Endothelial cell of umbilical vein (primary cell): Measurements from ENCODE around the gene CARD9. TPM values are rescaled to one million over a fixed set of nuclear protein-coding genes. Genes with fewer than 3 reads are reported as not detected.
"Not testable (repeated sequence)": the region's sequence is repeated elsewhere in the genome, so short reads cannot be mapped to it uniquely, and the experiment has no call there.

ENCODE experiments used
- BruUV-seq: library from RNA; stranded (reverse); fragments of 400-500 nt; replicated peaks from 2 replicates; lab custom pipeline; 2021; lab: Mats Ljungman, UMichigan
- CTCF ChIA-PET: fragments of 300-600, 350-600 bp; sonication (Branson Sonifier 250); formaldehyde crosslinking; loops from one replicate; lab custom pipeline; 2021; ENCODE audit warnings: antibody characterized with exemption, inconsistent platforms; lab: Charles Lee
- POLR2A ChIA-PET: fragments of 300-600, 350-600 bp; sonication (Branson Sonifier 250); formaldehyde crosslinking; loops from one replicate; lab custom pipeline; 2021; ENCODE audit warnings: antibody characterized with exemption, inconsistent platforms; lab: Charles Lee
- DNase-seq: peaks from one replicate; pipeline ENCODE4 v3.0.0-alpha.2; 2011; ENCODE audit warnings: low read depth, low spot score
- FAIRE-seq: peaks from 2 replicates; lab custom pipeline; 2011; peaks lifted over from hg19 to GRCh38; lab: Jason Lieb, UNC
- H2AFZ ChIP-seq: 2 replicates; pipeline ENCODE4 v1.6.0; 2012; ENCODE audit warnings: low read depth, low read length, control low read depth, inconsistent platforms
- H3K27ac ChIP-seq: 2 replicates; pipeline ENCODE4 v1.5.1; 2011; ENCODE audit warnings: low read depth, mild to moderate bottlenecking, control low read depth, low read length, moderate library complexity; ENCODE audit not compliant: insufficient read depth
- H3K27me3 ChIP-seq, 2 experiments: 2 replicates each; pipeline versions ENCODE4 v1.6.0 to v1.6.1; 2011; ENCODE audit warnings: low read length in 2 of 2, mixed read lengths in 1 of 2; ENCODE audit not compliant: control insufficient read depth in 2 of 2, insufficient read depth in 2 of 2
- H3K36me3 ChIP-seq, 2 experiments: 2 replicates in 1 of 2; 3 replicates in 1 of 2; pipeline ENCODE4 v1.5.1; 2011; ENCODE audit warnings: low read length in 2 of 2, mild to moderate bottlenecking in 1 of 2, moderate library complexity in 1 of 2; ENCODE audit not compliant: control insufficient read depth in 2 of 2, insufficient read depth in 2 of 2; ENCODE audit errors: extremely low read depth in 1 of 2
- H3K4me1 ChIP-seq: 3 replicates; pipeline ENCODE4 v1.5.1; 2011; ENCODE audit warnings: mild to moderate bottlenecking, low read length; ENCODE audit not compliant: control insufficient read depth, insufficient read depth; ENCODE audit errors: extremely low read depth
- H3K4me2 ChIP-seq: 2 replicates; pipeline ENCODE4 v1.6.1; 2011; ENCODE audit warnings: low read length, control low read depth, mixed read lengths; ENCODE audit not compliant: insufficient read depth
- H3K4me3 ChIP-seq, 3 experiments: fragments of 200-600 bp in 1 of 3; sonication (generic), shearing (Covaris generic) in 1 of 3; replicated peaks in 1 of 3; 2 replicates each; pipeline ENCODE4 v1.5.1; 2011 to 2016; ENCODE audit warnings: control low read depth in 3 of 3, low read length in 3 of 3, mild to moderate bottlenecking in 2 of 3, inconsistent platforms in 1 of 3, low read depth in 1 of 3, moderate library complexity in 1 of 3; ENCODE audit not compliant: insufficient read depth in 1 of 3
- H3K79me2 ChIP-seq: 2 replicates; pipeline ENCODE4 v1.6.0; 2012; ENCODE audit warnings: low read length, inconsistent platforms; ENCODE audit not compliant: control insufficient read depth, insufficient read depth
- H3K9ac ChIP-seq: replicated peaks from 2 replicates; pipeline ENCODE3; 2011; ENCODE audit warnings: low read length, control low read depth; ENCODE audit not compliant: insufficient read depth; ENCODE audit errors: extremely low read depth
- H3K9me1 ChIP-seq: replicated peaks from 3 replicates; pipeline ENCODE4 v1.6.0; 2011; ENCODE audit warnings: mild to moderate bottlenecking, low read length; ENCODE audit not compliant: control insufficient read depth, insufficient read depth; ENCODE audit errors: extremely low read depth
- H3K9me3 ChIP-seq: replicated peaks from 2 replicates; pipeline ENCODE4 v1.5.1; 2012; ENCODE audit warnings: low read length, inconsistent platforms; ENCODE audit not compliant: control insufficient read depth, insufficient read depth
- H4K20me1 ChIP-seq: replicated peaks from 2 replicates; pipeline ENCODE3; 2011; ENCODE audit warnings: mild to moderate bottlenecking, low read length; ENCODE audit not compliant: control insufficient read depth, insufficient read depth; ENCODE audit errors: extremely low read depth
- EZH2 ChIP-seq: IDR thresholded peaks from 2 replicates; pipeline ENCODE4 v1.6.1; 2012; ENCODE audit warnings: borderline replicate concordance, low read depth, mild to moderate bottlenecking, moderate library complexity, low read length, inconsistent platforms; ENCODE audit not compliant: severe bottlenecking
- FOS ChIP-seq: IDR thresholded peaks from 2 replicates; pipeline ENCODE4 v1.6.1; 2011; ENCODE audit warnings: mild to moderate bottlenecking, low read length, moderate library complexity, borderline replicate concordance; ENCODE audit not compliant: insufficient read depth
- GATA2 ChIP-seq: IDR thresholded peaks from 2 replicates; pipeline ENCODE4 v1.7.0; 2011; ENCODE audit warnings: low read depth, mild to moderate bottlenecking, moderate library complexity, mixed read lengths, low read length; ENCODE audit not compliant: insufficient read length, insufficient read depth
- JUN ChIP-seq: IDR thresholded peaks from 2 replicates; pipeline ENCODE4 v1.6.1; 2011; ENCODE audit warnings: borderline replicate concordance, low read depth; ENCODE audit not compliant: insufficient read length, insufficient read depth
- MYC ChIP-seq: IDR thresholded peaks from one replicate; pipeline ENCODE4 v1.6.1; 2011; ENCODE audit warnings: mild to moderate bottlenecking, low read depth, low read length
- POLR2A ChIP-seq: IDR thresholded peaks from 2 replicates; pipeline ENCODE4 v1.6.1; 2012; ENCODE audit warnings: low read depth, mild to moderate bottlenecking, control low read depth, low read length
- POLR2AphosphoS5 ChIP-seq: IDR thresholded peaks from 2 replicates; pipeline ENCODE4 v1.6.1; 2012; ENCODE audit warnings: low read depth, mild to moderate bottlenecking, control low read depth, low read length, moderate library complexity; ENCODE audit not compliant: insufficient read depth
- dilution Hi-C: fragments of 300-500 bp; cut with MboI; formaldehyde crosslinking; loops from one replicate; pipeline ENCODE4 v1.15.0; 2019; ENCODE audit warnings: low sequenced_read_pairs; ENCODE audit not compliant: extremely low pct_ligation_motif_present
- intact Hi-C: fragments of 100-400 bp; cut with micrococcal nuclease; formaldehyde crosslinking; loops from one replicate; pipeline ENCODE4 v1.10.0; 2022
- polyA plus RNA-seq, 4 experiments: library from polyadenylated mRNA; depleted of rRNA in 3 of 4; stranded (reverse) in 3 of 4; unstranded in 1 of 4; fragments of >200 nt; gene quantifications; 2 replicates each; pipeline versions ENCODE4 v1.2.1 to v1.2.3, GENCODE V29; 2011 to 2012; ENCODE audit warnings: missing spikeins in 1 of 4
- total RNA-seq: library from RNA; stranded (reverse); gene quantifications from 2 replicates; pipeline ENCODE4 v1.2.3, GENCODE V29; 2021
- TF ChIP-seq, protein P1 (sequence below): IDR thresholded peaks from 2 replicates; pipeline ENCODE4 v1.6.1; 2011; ENCODE audit not compliant: insufficient read depth, insufficient read length
- TF ChIP-seq, protein P2 (sequence below), 2 donors: IDR thresholded peaks; 1 replicate in 1 of 2; 2 replicates in 1 of 2; pipeline ENCODE4 v1.5.1; 2011; ENCODE audit warnings: low read length in 2 of 2, mild to moderate bottlenecking in 2 of 2, moderate library complexity in 2 of 2, control low read depth in 1 of 2, inconsistent platforms in 1 of 2, low read depth in 1 of 2; ENCODE audit not compliant: insufficient read depth in 1 of 2; ENCODE audit errors: extremely low read depth in 1 of 2

The CARD9 gene
- total and polyA plus RNA-seq, 2 donors (not counting 3 experiments of a cell fraction or from before 2014, with no cell fraction given): 0.22 to 0.71 TPM

DNA sequence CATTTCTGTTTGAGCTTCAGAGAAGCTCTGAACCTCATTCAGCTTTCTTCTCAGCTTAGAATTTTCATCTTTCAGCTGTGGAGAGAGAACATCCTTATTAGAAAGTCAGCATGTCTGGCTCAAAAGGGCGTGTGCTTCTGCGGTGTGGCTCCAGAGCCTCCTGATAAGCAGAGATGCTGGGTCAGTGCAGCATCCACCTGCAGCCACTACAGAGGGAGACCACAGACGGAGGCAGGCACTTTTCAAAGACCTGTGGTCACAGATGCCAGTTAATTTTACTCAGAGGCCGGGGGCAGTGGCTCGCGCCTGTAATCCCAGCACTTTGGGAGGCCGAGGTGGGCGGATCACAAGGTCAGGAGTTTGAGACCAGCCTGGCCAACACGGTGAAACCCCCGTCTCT, 32.4 kb upstream of the CARD9 start:
- H3K9me1 ChIP-seq, H3K9me3 ChIP-seq, H3K27ac ChIP-seq, FAIRE-seq, H3K4me2 ChIP-seq, intact Hi-C loops, DNase-seq, H3K9ac ChIP-seq, H4K20me1 ChIP-seq, H3K4me1 ChIP-seq, POLR2A ChIA-PET, H3K27me3 ChIP-seq, H3K4me3 ChIP-seq, CTCF ChIA-PET, BruUV-seq, H2AFZ ChIP-seq, dilution Hi-C loops: not testable (repeated sequence)
- Histone ChIP-seq H3K79me2 (peaks cover 19% of the 10 kb centered on the region), H3K36me3 (peaks cover 0 to 19% of the 10 kb centered on the region in 2 experiments)

DNA sequence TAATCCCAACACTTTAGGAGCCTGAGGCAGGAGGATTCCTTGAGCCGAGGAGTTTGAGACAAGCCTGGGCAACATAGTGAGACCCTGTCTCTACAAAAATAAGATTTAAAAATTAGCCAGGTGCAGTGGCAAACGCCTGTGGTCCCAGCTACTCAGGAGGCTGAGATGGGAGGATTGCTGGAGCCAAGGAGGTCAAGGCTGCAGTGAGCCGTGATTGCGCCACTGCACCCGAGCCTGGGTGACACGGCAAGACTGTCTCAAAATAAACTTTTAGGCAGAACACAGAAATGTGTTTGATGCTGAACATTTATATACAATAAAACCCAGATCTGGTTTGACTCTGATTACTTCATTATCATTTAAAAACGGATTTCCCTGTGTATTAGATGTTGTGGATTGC, 32.0 kb upstream of the CARD9 start:
- CTCF ChIA-PET: no interaction called here
- DNase-seq (no peak), FAIRE-seq (no peak)
- dilution Hi-C loops (no loop called here), intact Hi-C loops (no loop called here)
- peaks cover 0 to 19% of the 10 kb centered on the region in 2 experiments for H3K36me3 ChIP-seq
- H3K4me1 ChIP-seq: peaks cover 10% of the 10 kb centered on the region
- no peak overlapping the region for H3K9ac ChIP-seq
- peaks cover 16% of the 10 kb centered on the region for H3K79me2 ChIP-seq
- H3K27me3 ChIP-seq: no peaks in the 10 kb centered on the region
- no peak overlapping the region for H3K4me2 ChIP-seq
- H3K4me3 ChIP-seq: no peak overlapping the region
- no peaks in the 10 kb centered on the region for H4K20me1 ChIP-seq
- H3K9me3 ChIP-seq: no peaks in the 10 kb centered on the region
- POLR2A ChIA-PET: no interaction called here
- TF ChIP-seq POLR2AphosphoS5 (no peak), MYC (no peak), EZH2 (no peak), JUN (no peak), GATA2 (no peak), FOS (no peak), POLR2A (no peak)
- TF ChIP-seq, protein P1, sequence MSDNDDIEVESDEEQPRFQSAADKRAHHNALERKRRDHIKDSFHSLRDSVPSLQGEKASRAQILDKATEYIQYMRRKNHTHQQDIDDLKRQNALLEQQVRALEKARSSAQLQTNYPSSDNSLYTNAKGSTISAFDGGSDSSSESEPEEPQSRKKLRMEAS: no peak
- TF ChIP-seq, protein P2, sequence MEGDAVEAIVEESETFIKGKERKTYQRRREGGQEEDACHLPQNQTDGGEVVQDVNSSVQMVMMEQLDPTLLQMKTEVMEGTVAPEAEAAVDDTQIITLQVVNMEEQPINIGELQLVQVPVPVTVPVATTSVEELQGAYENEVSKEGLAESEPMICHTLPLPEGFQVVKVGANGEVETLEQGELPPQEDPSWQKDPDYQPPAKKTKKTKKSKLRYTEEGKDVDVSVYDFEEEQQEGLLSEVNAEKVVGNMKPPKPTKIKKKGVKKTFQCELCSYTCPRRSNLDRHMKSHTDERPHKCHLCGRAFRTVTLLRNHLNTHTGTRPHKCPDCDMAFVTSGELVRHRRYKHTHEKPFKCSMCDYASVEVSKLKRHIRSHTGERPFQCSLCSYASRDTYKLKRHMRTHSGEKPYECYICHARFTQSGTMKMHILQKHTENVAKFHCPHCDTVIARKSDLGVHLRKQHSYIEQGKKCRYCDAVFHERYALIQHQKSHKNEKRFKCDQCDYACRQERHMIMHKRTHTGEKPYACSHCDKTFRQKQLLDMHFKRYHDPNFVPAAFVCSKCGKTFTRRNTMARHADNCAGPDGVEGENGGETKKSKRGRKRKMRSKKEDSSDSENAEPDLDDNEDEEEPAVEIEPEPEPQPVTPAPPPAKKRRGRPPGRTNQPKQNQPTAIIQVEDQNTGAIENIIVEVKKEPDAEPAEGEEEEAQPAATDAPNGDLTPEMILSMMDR (IDR thresholded peaks at IDR 0.05; ENCODE audit: extremely low read depth in 1 of 2, insufficient read depth in 1 of 2, low read depth in 1 of 2, low read length in 2 of 2): no peak
- no TSS peak for BruUV-seq
- no peak overlapping the region for H2AFZ ChIP-seq
- no peaks in the 10 kb centered on the region for H3K9me1 ChIP-seq
- no peak overlapping the region for H3K27ac ChIP-seq
